ENCODE data around the gene TAOK1. TPM values are rescaled to one million over a fixed set of nuclear protein-coding genes. Genes with fewer than 3 reads are reported as not detected.

The TAOK1 gene
- total RNA-seq, 1 experiment from 2014 or later, result 56.3 TPM

DNA sequence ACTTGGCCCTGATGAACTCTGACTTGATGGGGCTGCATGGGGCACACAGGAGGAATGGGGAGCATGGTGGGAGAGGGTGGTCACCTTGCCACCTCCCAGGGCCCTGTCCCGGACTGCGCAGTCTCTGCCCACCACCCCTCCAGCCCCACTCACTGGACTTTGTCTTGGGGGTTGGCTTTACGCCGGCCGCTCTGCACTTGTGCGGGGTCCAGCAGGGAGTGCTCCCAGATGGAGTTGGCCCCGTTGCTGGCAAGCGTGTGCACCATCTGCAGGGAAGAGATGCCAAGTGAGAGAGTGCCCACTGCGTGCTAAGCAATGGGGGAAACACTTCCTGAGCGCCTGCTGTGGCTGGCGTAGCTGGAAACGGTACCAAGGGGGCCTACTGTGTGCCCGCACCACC, 192.6 kb downstream of the TAOK1 start:
- TF ChIP-seq ZFX (IDR thresholded peaks at IDR 0.05) (no peak), EZH2phosphoT487 (IDR thresholded peaks at IDR 0.05; ENCODE audit: borderline replicate concordance) (no peak), TCF7L2 (IDR thresholded peaks at IDR 0.05; ENCODE audit: borderline replicate concordance, extremely low read depth, insufficient read depth, insufficient read length) (no peak), EGR1 (IDR thresholded peaks at IDR 0.05; ENCODE audit: low read depth) (no peak), POLR2A (IDR thresholded peaks at IDR 0.05; ENCODE audit: borderline replicate concordance, extremely low read depth, insufficient read depth, insufficient read length) (no peak), CEBPB (IDR thresholded peaks at IDR 0.05; ENCODE audit: low read depth) (no peak), SP1 (IDR thresholded peaks at IDR 0.05; ENCODE audit: low read depth) (no peak), EZH2 (IDR thresholded peaks at IDR 0.05) (no peak), SRF (IDR thresholded peaks at IDR 0.05; ENCODE audit: low read depth) (no peak), POLR2AphosphoS5 (IDR thresholded peaks at IDR 0.05; ENCODE audit: low read depth, low read length) (no peak), SIN3A (IDR thresholded peaks at IDR 0.05; ENCODE audit: low read depth) (no peak), CBX3 (IDR thresholded peaks at IDR 0.05; ENCODE audit: low read depth) (no peak), RAD21 (IDR thresholded peaks at IDR 0.05; ENCODE audit: low read depth) (no peak)
- TF ChIP-seq, protein P1, sequence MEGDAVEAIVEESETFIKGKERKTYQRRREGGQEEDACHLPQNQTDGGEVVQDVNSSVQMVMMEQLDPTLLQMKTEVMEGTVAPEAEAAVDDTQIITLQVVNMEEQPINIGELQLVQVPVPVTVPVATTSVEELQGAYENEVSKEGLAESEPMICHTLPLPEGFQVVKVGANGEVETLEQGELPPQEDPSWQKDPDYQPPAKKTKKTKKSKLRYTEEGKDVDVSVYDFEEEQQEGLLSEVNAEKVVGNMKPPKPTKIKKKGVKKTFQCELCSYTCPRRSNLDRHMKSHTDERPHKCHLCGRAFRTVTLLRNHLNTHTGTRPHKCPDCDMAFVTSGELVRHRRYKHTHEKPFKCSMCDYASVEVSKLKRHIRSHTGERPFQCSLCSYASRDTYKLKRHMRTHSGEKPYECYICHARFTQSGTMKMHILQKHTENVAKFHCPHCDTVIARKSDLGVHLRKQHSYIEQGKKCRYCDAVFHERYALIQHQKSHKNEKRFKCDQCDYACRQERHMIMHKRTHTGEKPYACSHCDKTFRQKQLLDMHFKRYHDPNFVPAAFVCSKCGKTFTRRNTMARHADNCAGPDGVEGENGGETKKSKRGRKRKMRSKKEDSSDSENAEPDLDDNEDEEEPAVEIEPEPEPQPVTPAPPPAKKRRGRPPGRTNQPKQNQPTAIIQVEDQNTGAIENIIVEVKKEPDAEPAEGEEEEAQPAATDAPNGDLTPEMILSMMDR (IDR thresholded peaks at IDR 0.05 in 2 of 3, conservative IDR thresholded peaks at IDR 0.05 in 1 of 3; ENCODE audit: borderline replicate concordance in 1 of 3, insufficient read depth in 1 of 3, low read depth in 2 of 3, low read length in 2 of 3), result no peak
- TF ChIP-seq, protein P2, sequence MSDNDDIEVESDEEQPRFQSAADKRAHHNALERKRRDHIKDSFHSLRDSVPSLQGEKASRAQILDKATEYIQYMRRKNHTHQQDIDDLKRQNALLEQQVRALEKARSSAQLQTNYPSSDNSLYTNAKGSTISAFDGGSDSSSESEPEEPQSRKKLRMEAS (IDR thresholded peaks at IDR 0.05), result no peak
- TF ChIP-seq, protein P3, sequence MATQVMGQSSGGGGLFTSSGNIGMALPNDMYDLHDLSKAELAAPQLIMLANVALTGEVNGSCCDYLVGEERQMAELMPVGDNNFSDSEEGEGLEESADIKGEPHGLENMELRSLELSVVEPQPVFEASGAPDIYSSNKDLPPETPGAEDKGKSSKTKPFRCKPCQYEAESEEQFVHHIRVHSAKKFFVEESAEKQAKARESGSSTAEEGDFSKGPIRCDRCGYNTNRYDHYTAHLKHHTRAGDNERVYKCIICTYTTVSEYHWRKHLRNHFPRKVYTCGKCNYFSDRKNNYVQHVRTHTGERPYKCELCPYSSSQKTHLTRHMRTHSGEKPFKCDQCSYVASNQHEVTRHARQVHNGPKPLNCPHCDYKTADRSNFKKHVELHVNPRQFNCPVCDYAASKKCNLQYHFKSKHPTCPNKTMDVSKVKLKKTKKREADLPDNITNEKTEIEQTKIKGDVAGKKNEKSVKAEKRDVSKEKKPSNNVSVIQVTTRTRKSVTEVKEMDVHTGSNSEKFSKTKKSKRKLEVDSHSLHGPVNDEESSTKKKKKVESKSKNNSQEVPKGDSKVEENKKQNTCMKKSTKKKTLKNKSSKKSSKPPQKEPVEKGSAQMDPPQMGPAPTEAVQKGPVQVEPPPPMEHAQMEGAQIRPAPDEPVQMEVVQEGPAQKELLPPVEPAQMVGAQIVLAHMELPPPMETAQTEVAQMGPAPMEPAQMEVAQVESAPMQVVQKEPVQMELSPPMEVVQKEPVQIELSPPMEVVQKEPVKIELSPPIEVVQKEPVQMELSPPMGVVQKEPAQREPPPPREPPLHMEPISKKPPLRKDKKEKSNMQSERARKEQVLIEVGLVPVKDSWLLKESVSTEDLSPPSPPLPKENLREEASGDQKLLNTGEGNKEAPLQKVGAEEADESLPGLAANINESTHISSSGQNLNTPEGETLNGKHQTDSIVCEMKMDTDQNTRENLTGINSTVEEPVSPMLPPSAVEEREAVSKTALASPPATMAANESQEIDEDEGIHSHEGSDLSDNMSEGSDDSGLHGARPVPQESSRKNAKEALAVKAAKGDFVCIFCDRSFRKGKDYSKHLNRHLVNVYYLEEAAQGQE (IDR thresholded peaks at IDR 0.05; ENCODE audit: low read depth), result no peak
- Histone ChIP-seq H3K36me3 (ENCODE audit: control insufficient read depth in 1 of 2, insufficient read depth in 2 of 2, low read length in 2 of 2) (peaks cover 3 to 10% of the 10 kb centered on the region in 2 experiments; a peak in 2 of 4 replicates), H3K27me3 (ENCODE audit: insufficient read depth, low read length) (no peaks in the 10 kb centered on the region), H3K4me3 (replicated peaks in 1 of 2; ENCODE audit: low read depth in 1 of 2, low read length in 2 of 2) (no peak overlapping the region), H3K9ac (ENCODE audit: low read length) (no peak overlapping the region), H2AFZ (ENCODE audit: low read depth, low read length, poor library complexity, severe bottlenecking) (no peak overlapping the region), H3K4me1 (ENCODE audit: control insufficient read depth in 1 of 2, insufficient read depth in 2 of 2, low read length in 2 of 2) (peaks cover 12 to 47% of the 10 kb centered on the region in 2 experiments; a peak in 3 of 4 replicates), H3K79me2 (ENCODE audit: insufficient read depth, low read length) (peaks cover 50% of the 10 kb centered on the region), H3K9me3 (ENCODE audit: control insufficient read depth in 1 of 2, insufficient read depth in 1 of 2, low read depth in 1 of 2, low read length in 2 of 2) (no peaks in the 10 kb centered on the region), H4K20me1 (ENCODE audit: insufficient read depth) (no peaks in the 10 kb centered on the region), H3K9me2 (ENCODE audit: insufficient read depth) (no peaks in the 10 kb centered on the region), H3K27ac (ENCODE audit: low read depth, low read length) (no peak overlapping the region), H3K4me2 (ENCODE audit: low read length) (no peak overlapping the region)
- intact Hi-C loops (cut with micrococcal nuclease), result no loop called here
- POLR2A ChIA-PET, result no interaction called here
- RAD21 ChIA-PET (ENCODE audit: low non-redundant PET in 1 of 2, low total read pairs in 2 of 2, uncharacterized antibody in 2 of 2, unreplicated experiment in 2 of 2), result no interaction called here
- DNase-seq (ENCODE audit: low read depth, low spot score), result no peak
- CTCF ChIA-PET, result interaction anchor here (0.6 to 6.0 kb wide), 2 partner anchors 9 to 15 kb away, joined by 3 to 38 read pairs; partner anchors contain the start of gene ANKRD13B
- no peak for ATAC-seq
- no TSS peak for BruUV-seq (replicated peaks)

All from HCT116 (cell line).